Vagina (tissue), 2 donors: ENCODE data around the gene KRT33A.

Experiments
- CTCF ChIP-seq, 3 experiments: fragments of 450-650 bp in 2 of 3; fragments of 200-600 bp in 1 of 3; sonication (generic) in 1 of 3; IDR thresholded peaks; one replicate each; pipeline ENCODE4 v1.5.1; 2017 to 2019; ENCODE audit warnings: antibody characterized with exemption in 3 of 3, mild to moderate bottlenecking in 2 of 3, moderate library complexity in 2 of 3
- POLR2A ChIP-seq, 2 donors: fragments of 450-650 bp; IDR thresholded peaks; one replicate each; pipeline ENCODE4 v1.6.1; 2017; ENCODE audit warnings: antibody characterized with exemption in 2 of 2, mild to moderate bottlenecking in 2 of 2, moderate library complexity in 2 of 2

GRCh38 chr17:41318231-41318630 is 32.4 kb downstream of the KRT33A start:
- TF ChIP-seq CTCF (IDR thresholded peaks at IDR 0.05), result no peak
- no peak for TF ChIP-seq POLR2A (IDR thresholded peaks at IDR 0.05)
